ENCODE results near the gene SLC2A13.
"Not testable (repeated sequence)": the region's sequence is repeated elsewhere in the genome, so short reads cannot be mapped to it uniquely, and the experiment has no call there.

The SLC2A13 gene

GRCh38 chr12:39867631-39868327 is 238.1 kb downstream of the SLC2A13 start:
- no peak for DNase-seq (ENCODE audit: low read depth)

- DNase-seq (ENCODE audit: low read depth) = no peak
Measured at GRCh38 chr12:39866135-39866534, 239.7 kb downstream of the SLC2A13 start.

GRCh38 chr12:39860695-39861094 is 245.2 kb downstream of the SLC2A13 start:
- no peak for DNase-seq (ENCODE audit: low read depth)

GRCh38 chr12:39853003-39853402 is 252.9 kb downstream of the SLC2A13 start:
- no peak for DNase-seq (ENCODE audit: low read depth)

GRCh38 chr12:39852346-39852745 is 253.5 kb downstream of the SLC2A13 start:
- DNase-seq (ENCODE audit: low read depth) = no peak

- not testable (repeated sequence) for DNase-seq (ENCODE audit: low read depth)
Measured at GRCh38 chr12:39848218-39848617, 257.7 kb downstream of the SLC2A13 start.

GRCh38 chr12:39846971-39847650 is 258.8 kb downstream of the SLC2A13 start:
- no peak for DNase-seq (ENCODE audit: low read depth)

- DNase-seq (ENCODE audit: low read depth) = no peak
Measured at GRCh38 chr12:39846304-39846703, 259.6 kb downstream of the SLC2A13 start.

GRCh38 chr12:39840422-39840821 is 265.5 kb downstream of the SLC2A13 start:
- DNase-seq (ENCODE audit: low read depth) = no peak

GRCh38 chr12:39839072-39839471 is 266.8 kb downstream of the SLC2A13 start:
- no peak for DNase-seq (ENCODE audit: low read depth)

GRCh38 chr12:39835517-39836489 is 270.1 kb downstream of the SLC2A13 start:
- DNase-seq (ENCODE audit: low read depth) = no peak

GRCh38 chr12:39831587-39832315 is 274.1 kb downstream of the SLC2A13 start:
- no peak for DNase-seq (ENCODE audit: low read depth)

GRCh38 chr12:39830852-39831520 is 274.9 kb downstream of the SLC2A13 start:
- no peak for DNase-seq (ENCODE audit: low read depth)

- no peak for DNase-seq (ENCODE audit: low read depth)
Measured at GRCh38 chr12:39830171-39830570, 275.7 kb downstream of the SLC2A13 start.

- DNase-seq (ENCODE audit: low read depth) = no peak
Measured at GRCh38 chr12:39824505-39825212, 281.2 kb downstream of the SLC2A13 start.

GRCh38 chr12:39816671-39817185 is 289.2 kb downstream of the SLC2A13 start:
- DNase-seq (ENCODE audit: low read depth) = no peak

GRCh38 chr12:39815746-39816145 is 290.1 kb downstream of the SLC2A13 start:
- DNase-seq (ENCODE audit: low read depth) = no peak

GRCh38 chr12:39814626-39815025 is 291.3 kb downstream of the SLC2A13 start:
- DNase-seq (ENCODE audit: low read depth) = no peak

GRCh38 chr12:39813776-39814175 is 292.1 kb downstream of the SLC2A13 start:
- no peak for DNase-seq (ENCODE audit: low read depth)

GRCh38 chr12:39812456-39812855 is 293.4 kb downstream of the SLC2A13 start:
- DNase-seq (ENCODE audit: low read depth) = not testable (repeated sequence)

All from T-helper 22 cell (primary cell).